ENCODE results near the gene CRYBG2.

GRCh38 chr1:26293911-26294463 is 59.9 kb downstream of the CRYBG2 start:
- TF ChIP-seq, protein P1, sequence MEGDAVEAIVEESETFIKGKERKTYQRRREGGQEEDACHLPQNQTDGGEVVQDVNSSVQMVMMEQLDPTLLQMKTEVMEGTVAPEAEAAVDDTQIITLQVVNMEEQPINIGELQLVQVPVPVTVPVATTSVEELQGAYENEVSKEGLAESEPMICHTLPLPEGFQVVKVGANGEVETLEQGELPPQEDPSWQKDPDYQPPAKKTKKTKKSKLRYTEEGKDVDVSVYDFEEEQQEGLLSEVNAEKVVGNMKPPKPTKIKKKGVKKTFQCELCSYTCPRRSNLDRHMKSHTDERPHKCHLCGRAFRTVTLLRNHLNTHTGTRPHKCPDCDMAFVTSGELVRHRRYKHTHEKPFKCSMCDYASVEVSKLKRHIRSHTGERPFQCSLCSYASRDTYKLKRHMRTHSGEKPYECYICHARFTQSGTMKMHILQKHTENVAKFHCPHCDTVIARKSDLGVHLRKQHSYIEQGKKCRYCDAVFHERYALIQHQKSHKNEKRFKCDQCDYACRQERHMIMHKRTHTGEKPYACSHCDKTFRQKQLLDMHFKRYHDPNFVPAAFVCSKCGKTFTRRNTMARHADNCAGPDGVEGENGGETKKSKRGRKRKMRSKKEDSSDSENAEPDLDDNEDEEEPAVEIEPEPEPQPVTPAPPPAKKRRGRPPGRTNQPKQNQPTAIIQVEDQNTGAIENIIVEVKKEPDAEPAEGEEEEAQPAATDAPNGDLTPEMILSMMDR (IDR thresholded peaks at IDR 0.05): no peak
- no peak for TF ChIP-seq POLR2A (IDR thresholded peaks at IDR 0.05)

All from right lobe of liver (tissue), 4 donors.